ENCODE results near the gene C20orf96. TPM values are rescaled to one million over a fixed set of nuclear protein-coding genes. Genes with fewer than 3 reads are reported as not detected.

The C20orf96 gene
- total RNA-seq, 3 donors from 2014 or later (not counting 1 experiment from before 2014, with no cell fraction given), result 3.8 to 4.3 (median 4.1) TPM

- Mint-ChIP-seq H3K9me3 (no peaks in the 10 kb centered on the region), H3K27me3 (ENCODE audit: low read depth in 2 of 2) (peaks cover 0 to 2% of the 10 kb centered on the region in 2 donors), H3K4me3 (no peak overlapping the region), H3K4me1 (peaks cover 0 to 5% of the 10 kb centered on the region in 2 donors), H3K36me3 (no peaks in the 10 kb centered on the region), H3K27ac (no peak overlapping the region)
- H3K4me1 ChIP-seq (ENCODE audit: control insufficient read depth, insufficient read depth, low read length), result no peaks in the 10 kb centered on the region
- no peaks in the 10 kb centered on the region for H3K27me3 ChIP-seq (ENCODE audit: control insufficient read depth, insufficient read depth, low read length)
- no peak overlapping the region for H3K27ac ChIP-seq (ENCODE audit: low read length)
- DNase-seq, result no peak
- intact Hi-C loops (cut with micrococcal nuclease), result no loop called here
- TF ChIP-seq CTCF (IDR thresholded peaks at IDR 0.05), result no peak
- H3K36me3 ChIP-seq (ENCODE audit: control insufficient read depth, insufficient read depth, low read length), result no peaks in the 10 kb centered on the region
- no peak overlapping the region for H3K4me3 ChIP-seq (ENCODE audit: low read length)
- H3K9me3 ChIP-seq (ENCODE audit: control insufficient read depth, insufficient read depth, low read length), result no peaks in the 10 kb centered on the region
- ATAC-seq, result no peak
- 91% methylated on average over 2 of the region's 2 CpGs for WGBS (ENCODE audit: insufficient coverage)
Observed at GRCh38 chr20:316316-317068, 25.9 kb upstream of the C20orf96 start.

GRCh38 chr20:313948-314347 lies 23.4 kb upstream of the C20orf96 start:
- Histone ChIP-seq H3K4me1 (ENCODE audit: control insufficient read depth, insufficient read depth, low read length) (peaks cover 10% of the 10 kb centered on the region), H3K9me3 (ENCODE audit: control insufficient read depth, insufficient read depth, low read length) (no peaks in the 10 kb centered on the region), H3K27me3 (ENCODE audit: control insufficient read depth, insufficient read depth, low read length) (no peaks in the 10 kb centered on the region), H3K36me3 (ENCODE audit: control insufficient read depth, insufficient read depth, low read length) (no peaks in the 10 kb centered on the region), H3K27ac (ENCODE audit: low read length) (no peak overlapping the region), H3K4me3 (ENCODE audit: low read length) (no peak overlapping the region)
- no peak for DNase-seq
- ATAC-seq, result no peak
- H3K27ac Mint-ChIP-seq, result no peak overlapping the region
- H3K9me3 Mint-ChIP-seq, result no peaks in the 10 kb centered on the region
- no peak overlapping the region for H3K4me3 Mint-ChIP-seq
- peaks cover 0 to 2% of the 10 kb centered on the region in 2 donors for H3K27me3 Mint-ChIP-seq (ENCODE audit: low read depth in 2 of 2)
- TF ChIP-seq CTCF (IDR thresholded peaks at IDR 0.05), result no peak
- peaks cover 16 to 20% of the 10 kb centered on the region in 2 donors for H3K4me1 Mint-ChIP-seq
- intact Hi-C loops (cut with micrococcal nuclease), result no loop called here
- H3K36me3 Mint-ChIP-seq, result no peaks in the 10 kb centered on the region

GRCh38 chr20:313402-313801 lies 22.9 kb upstream of the C20orf96 start:
- no peaks in the 10 kb centered on the region for H3K27me3 ChIP-seq (ENCODE audit: control insufficient read depth, insufficient read depth, low read length)
- ATAC-seq (no peak), DNase-seq (no peak)
- H3K27ac ChIP-seq (ENCODE audit: low read length), result no peak overlapping the region
- H3K27ac Mint-ChIP-seq, result no peak overlapping the region
- H3K4me3 ChIP-seq (ENCODE audit: low read length), result no peak overlapping the region
- intact Hi-C loops (cut with micrococcal nuclease), result no loop called here
- no peak overlapping the region for H3K4me3 Mint-ChIP-seq
- TF ChIP-seq CTCF (IDR thresholded peaks at IDR 0.05), result no peak
- H3K36me3 Mint-ChIP-seq, result no peaks in the 10 kb centered on the region
- peaks cover 16 to 20% of the 10 kb centered on the region in 2 donors for H3K4me1 Mint-ChIP-seq
- no peaks in the 10 kb centered on the region for H3K9me3 ChIP-seq (ENCODE audit: control insufficient read depth, insufficient read depth, low read length)
- no peaks in the 10 kb centered on the region for H3K36me3 ChIP-seq (ENCODE audit: control insufficient read depth, insufficient read depth, low read length)
- peaks cover 10% of the 10 kb centered on the region for H3K4me1 ChIP-seq (ENCODE audit: control insufficient read depth, insufficient read depth, low read length)
- no peaks in the 10 kb centered on the region for H3K9me3 Mint-ChIP-seq
- WGBS (ENCODE audit: insufficient coverage), result 94% methylated on average over 3 of the region's 5 CpGs
- peaks cover 0 to 2% of the 10 kb centered on the region in 2 donors for H3K27me3 Mint-ChIP-seq (ENCODE audit: low read depth in 2 of 2)

GRCh38 chr20:312866-313265 lies 22.3 kb upstream of the C20orf96 start:
- no peak overlapping the region for H3K4me3 Mint-ChIP-seq
- H3K4me1 ChIP-seq (ENCODE audit: control insufficient read depth, insufficient read depth, low read length), result peaks cover 10% of the 10 kb centered on the region
- H3K36me3 ChIP-seq (ENCODE audit: control insufficient read depth, insufficient read depth, low read length), result no peaks in the 10 kb centered on the region
- no peaks in the 10 kb centered on the region for H3K27me3 ChIP-seq (ENCODE audit: control insufficient read depth, insufficient read depth, low read length)
- H3K27me3 Mint-ChIP-seq (ENCODE audit: low read depth in 2 of 2), result peaks cover 0 to 2% of the 10 kb centered on the region in 2 donors
- intact Hi-C loops (cut with micrococcal nuclease), result no loop called here
- H3K9me3 Mint-ChIP-seq, result no peaks in the 10 kb centered on the region
- H3K27ac Mint-ChIP-seq, result no peak overlapping the region
- no peak for ATAC-seq
- no peak overlapping the region for H3K4me3 ChIP-seq (ENCODE audit: low read length)
- TF ChIP-seq CTCF (IDR thresholded peaks at IDR 0.05), result no peak
- WGBS (ENCODE audit: insufficient coverage), result 91% methylated on average over 1 of the region's 1 CpG
- no peaks in the 10 kb centered on the region for H3K36me3 Mint-ChIP-seq
- H3K27ac ChIP-seq (ENCODE audit: low read length), result no peak overlapping the region
- H3K9me3 ChIP-seq (ENCODE audit: control insufficient read depth, insufficient read depth, low read length), result no peaks in the 10 kb centered on the region
- H3K4me1 Mint-ChIP-seq, result peaks cover 16 to 20% of the 10 kb centered on the region in 2 donors
- DNase-seq, result no peak

Measured in natural killer cell (primary cell).